Keratinocyte (primary cell): ENCODE data around the gene RDH16. TPM values are rescaled to one million over a fixed set of nuclear protein-coding genes. Genes with fewer than 3 reads are reported as not detected.
"Not testable (repeated sequence)": the region's sequence is repeated elsewhere in the genome, so short reads cannot be mapped to it uniquely, and the experiment has no call there.

Source experiments
- DNase-seq: peaks from one replicate; pipeline ENCODE4 v3.0.0-alpha.2; 2011; ENCODE audit warnings: low read depth, missing footprints, low spot score
- FAIRE-seq: peaks from 2 replicates; lab custom pipeline; 2011; peaks lifted over from hg19 to GRCh38; lab: Jason Lieb, UNC
- H2AFZ ChIP-seq: 2 replicates; pipeline ENCODE4 v1.6.0; 2012; ENCODE audit warnings: low read length, control low read depth, inconsistent platforms; ENCODE audit not compliant: control insufficient read depth
- H3K27ac ChIP-seq: 2 replicates; pipeline ENCODE4 v1.5.1; 2011; ENCODE audit warnings: low read length; ENCODE audit not compliant: control insufficient read depth, insufficient read depth
- H3K27me3 ChIP-seq: 3 replicates; pipeline ENCODE4 v1.6.0; 2011; ENCODE audit warnings: low read length; ENCODE audit not compliant: control insufficient read depth, insufficient read depth; ENCODE audit errors: extremely low read depth
- H3K36me3 ChIP-seq, 2 experiments: 2 replicates in 1 of 2; 3 replicates in 1 of 2; pipeline ENCODE4 v1.5.1; 2011; ENCODE audit warnings: low read length in 2 of 2, mild to moderate bottlenecking in 1 of 2; ENCODE audit not compliant: control insufficient read depth in 2 of 2, insufficient read depth in 2 of 2; ENCODE audit errors: extremely low read depth in 1 of 2
- H3K4me1 ChIP-seq: 3 replicates; pipeline ENCODE4 v1.5.1; 2011; ENCODE audit warnings: low read length; ENCODE audit not compliant: control insufficient read depth, insufficient read depth; ENCODE audit errors: extremely low read depth
- H3K4me2 ChIP-seq: 3 replicates; pipeline ENCODE4 v1.6.0; 2011; ENCODE audit warnings: low read depth, low read length; ENCODE audit not compliant: control insufficient read depth, insufficient read depth; ENCODE audit errors: extremely low read depth
- H3K4me3 ChIP-seq, 3 experiments: fragments of 200-600 bp in 1 of 3; sonication (generic) in 1 of 3; 2 replicates in 2 of 3; 3 replicates in 1 of 3; pipeline ENCODE4 v1.5.1; 2011 to 2016; ENCODE audit warnings: low read length in 3 of 3, mild to moderate bottlenecking in 3 of 3, control low read depth in 2 of 3, inconsistent platforms in 1 of 3, low read depth in 1 of 3, mixed read lengths in 1 of 3, mixed run types in 1 of 3, moderate library complexity in 1 of 3; ENCODE audit not compliant: control insufficient read depth in 2 of 3, insufficient read depth in 2 of 3; ENCODE audit errors: extremely low read depth in 1 of 3
- H3K79me2 ChIP-seq: 2 replicates; pipeline ENCODE4 v1.6.0; 2012; ENCODE audit warnings: low read length; ENCODE audit not compliant: control insufficient read depth, insufficient read depth
- H3K9ac ChIP-seq: 3 replicates; pipeline ENCODE4 v1.6.0; 2011; ENCODE audit warnings: low read length; ENCODE audit not compliant: control insufficient read depth, insufficient read depth; ENCODE audit errors: extremely low read depth
- H3K9me1 ChIP-seq: 3 replicates; pipeline ENCODE4 v1.6.0; 2011; ENCODE audit warnings: low read length; ENCODE audit not compliant: control insufficient read depth, insufficient read depth; ENCODE audit errors: extremely low read depth
- H3K9me3 ChIP-seq: 2 replicates; pipeline ENCODE4 v1.5.1; 2012; ENCODE audit warnings: low read depth, low read length; ENCODE audit not compliant: control insufficient read depth
- H4K20me1 ChIP-seq: 3 replicates; pipeline ENCODE4 v1.6.0; 2011; ENCODE audit warnings: low read length; ENCODE audit not compliant: control insufficient read depth, insufficient read depth; ENCODE audit errors: extremely low read depth
- CTCF ChIP-seq, 3 experiments: IDR thresholded peaks in 1 of 3; conservative IDR thresholded peaks in 1 of 3; optimal IDR thresholded peaks in 1 of 3; 2 replicates in 2 of 3; 3 replicates in 1 of 3; pipeline versions ENCODE3 to v1.5.1; 2011; ENCODE audit warnings: low read length in 3 of 3, mild to moderate bottlenecking in 3 of 3, moderate library complexity in 2 of 3, control low read depth in 1 of 3, inconsistent platforms in 1 of 3; ENCODE audit not compliant: insufficient read depth in 2 of 3; ENCODE audit errors: extremely low read depth in 1 of 3
- EZH2 ChIP-seq: IDR thresholded peaks from one replicate; pipeline ENCODE4 v1.6.1; 2012; ENCODE audit warnings: inconsistent platforms, mild to moderate bottlenecking, low read length, moderate library complexity
- dilution Hi-C: fragments of 300-500 bp; cut with MboI; formaldehyde crosslinking; loops from one replicate; pipeline ENCODE4 v1.7.0; 2020; ENCODE audit warnings: low sequenced_read_pairs; ENCODE audit not compliant: extremely low pct_ligation_motif_present
- polyA plus RNA-seq, 5 experiments: library from polyadenylated mRNA; depleted of rRNA in 3 of 5; stranded (reverse) in 3 of 5; stranded (forward) in 1 of 5; unstranded in 1 of 5; fragments of >200 nt; gene quantifications; 1 replicate in 1 of 5; 2 replicates in 3 of 5; 3 replicates in 1 of 5; pipeline versions ENCODE4 v1.2.1 to v1.2.3, GENCODE V29; 2011 to 2012; ENCODE audit warnings: missing spikeins in 2 of 5, low read depth in 1 of 5, low replicate concordance in 1 of 5

RDH16 gene
- polyA plus RNA-seq, 1 donor (not counting 4 experiments of a cell fraction or from before 2014, with no cell fraction given): 0.21 TPM

- Histone ChIP-seq H3K79me2 (no peaks in the 10 kb centered on the region), H3K9me3 (no peaks in the 10 kb centered on the region), H3K4me1 (no peaks in the 10 kb centered on the region), H3K27ac (no peak overlapping the region), H3K9ac (no peak overlapping the region), H3K4me3 (no peak overlapping the region), H4K20me1 (no peaks in the 10 kb centered on the region), H2AFZ (no peak overlapping the region), H3K4me2 (no peak overlapping the region), H3K27me3 (no peaks in the 10 kb centered on the region), H3K9me1 (no peaks in the 10 kb centered on the region), H3K36me3 (no peaks in the 10 kb centered on the region)
- dilution Hi-C loops: no loop called here
- FAIRE-seq (no peak), DNase-seq (no peak)
- TF ChIP-seq EZH2 (no peak), CTCF (optimal IDR thresholded peaks at IDR 0.05 in 1 of 3, IDR thresholded peaks at IDR 0.05 in 1 of 3, conservative IDR thresholded peaks at IDR 0.05 in 1 of 3; ENCODE audit: extremely low read depth in 1 of 3, insufficient read depth in 2 of 3, low read length in 3 of 3) (peak in 1 of 3 experiments; percentile 31)
Observed at GRCh38 chr12:56947633-56948456, 9.6 kb downstream of the RDH16 start.

- no peaks in the 10 kb centered on the region for H3K9me1 ChIP-seq
- H4K20me1 ChIP-seq: no peaks in the 10 kb centered on the region
- H3K9me3 ChIP-seq: no peaks in the 10 kb centered on the region
- dilution Hi-C loops: no loop called here
- DNase-seq (no peak), FAIRE-seq (no peak)
- no peak overlapping the region for H3K4me2 ChIP-seq
- no peak overlapping the region for H3K4me3 ChIP-seq
- H3K27ac ChIP-seq: no peak overlapping the region
- H2AFZ ChIP-seq: no peak overlapping the region
- no peak overlapping the region for H3K9ac ChIP-seq
- no peak for TF ChIP-seq EZH2
- no peak for TF ChIP-seq CTCF (optimal IDR thresholded peaks at IDR 0.05 in 1 of 3, IDR thresholded peaks at IDR 0.05 in 1 of 3, conservative IDR thresholded peaks at IDR 0.05 in 1 of 3; ENCODE audit: extremely low read depth in 1 of 3, insufficient read depth in 2 of 3, low read length in 3 of 3)
- peaks cover 12% of the 10 kb centered on the region for H3K4me1 ChIP-seq
- H3K79me2 ChIP-seq: no peaks in the 10 kb centered on the region
- H3K36me3 ChIP-seq: no peaks in the 10 kb centered on the region
- no peaks in the 10 kb centered on the region for H3K27me3 ChIP-seq
Observed at GRCh38 chr12:56943878-56944277, 13.5 kb downstream of the RDH16 start.

- DNase-seq, H3K27me3 ChIP-seq, H3K36me3 ChIP-seq, H3K9ac ChIP-seq, H3K9me1 ChIP-seq, H3K79me2 ChIP-seq, dilution Hi-C loops, H3K4me3 ChIP-seq, H3K27ac ChIP-seq, H3K9me3 ChIP-seq, FAIRE-seq, H4K20me1 ChIP-seq, H3K4me2 ChIP-seq, H2AFZ ChIP-seq: not testable (repeated sequence)
- peaks cover 12% of the 10 kb centered on the region for H3K4me1 ChIP-seq
Observed at GRCh38 chr12:56943374-56943773, 14.0 kb downstream of the RDH16 start.
